Gastrocnemius medialis (tissue), 4 donors: ENCODE measurements around the gene GFY. TPM values are rescaled to one million over a fixed set of nuclear protein-coding genes. Genes with fewer than 3 reads are reported as not detected.

Source experiments
- ATAC-seq, 2 donors: fragments of 150-250 bp; one replicate each; pipeline ENCODE4 v1.9.1; 2016
- DNase-seq, 2 donors: peaks; one replicate each; pipeline ENCODE4 v3.0.0-alpha.2; 2019
- H3K27ac ChIP-seq, 4 donors: fragments of 200-600 bp; sonication (generic); 1 replicate in 1 of 4; 2 replicates in 3 of 4; pipeline ENCODE4 v1.5.1; 2016 to 2018; ENCODE audit warnings: mild to moderate bottlenecking in 2 of 4, moderate library complexity in 1 of 4
- H3K27me3 ChIP-seq, 3 donors: fragments of 200-600 bp; sonication (generic) in 2 of 3; 1 replicate in 1 of 3; 2 replicates in 2 of 3; pipeline versions ENCODE4 v1.5.1 to v1.6.0; 2016 to 2019; ENCODE audit warnings: mild to moderate bottlenecking in 1 of 3, moderate library complexity in 1 of 3
- H3K36me3 ChIP-seq, 2 donors: fragments of 200-600 bp; sonication (generic) in 1 of 2; one replicate each; pipeline ENCODE4 v1.5.1; 2017 to 2018
- H3K4me1 ChIP-seq, 2 donors: fragments of 200-600 bp; sonication (generic) in 1 of 2; one replicate each; pipeline ENCODE4 v1.5.1; 2016 to 2017; ENCODE audit warnings: mild to moderate bottlenecking in 2 of 2
- H3K4me3 ChIP-seq, 4 donors: fragments of 200-600 bp; sonication (generic) in 3 of 4; 1 replicate in 1 of 4; 2 replicates in 3 of 4; pipeline ENCODE4 v1.5.1; 2016 to 2019; ENCODE audit warnings: mild to moderate bottlenecking in 2 of 4
- H3K9me3 ChIP-seq, 3 donors: fragments of 200-600 bp; sonication (generic) in 2 of 3; 1 replicate in 1 of 3; 2 replicates in 2 of 3; pipeline ENCODE4 v1.5.1; 2016 to 2019
- CTCF ChIP-seq, 5 experiments: fragments of 450-650 bp in 3 of 5; fragments of 200-600 bp in 2 of 5; sonication (generic) in 2 of 5; IDR thresholded peaks in 4 of 5; conservative IDR thresholded peaks in 1 of 5; 1 replicate in 4 of 5; 2 replicates in 1 of 5; pipeline ENCODE4 v1.5.1; 2016 to 2019; ENCODE audit warnings: antibody characterized with exemption in 5 of 5, mild to moderate bottlenecking in 3 of 5, moderate library complexity in 3 of 5
- POLR2A ChIP-seq, 2 donors: fragments of 450-650 bp; IDR thresholded peaks; one replicate each; pipeline ENCODE4 v1.6.1; 2017; ENCODE audit warnings: antibody characterized with exemption in 2 of 2, mild to moderate bottlenecking in 2 of 2, moderate library complexity in 2 of 2
- in situ Hi-C, 4 donors: fragments of 200-750 bp; cut with MboI; loops; one replicate each; pipeline versions ENCODE4 v1.15.0 to v1.8.0; 2017; ENCODE audit warnings: low sequenced_read_pairs in 4 of 4
- intact Hi-C: fragments of 100-400 bp; cut with DNase I; formaldehyde crosslinking; loops from one replicate; pipeline ENCODE4 v1.15.1; 2023; ENCODE audit warnings: low total_unique reads
- total RNA-seq, 4 donors: library from RNA; depleted of rRNA; stranded (reverse); fragments of >200 nt; gene quantifications; one replicate each; pipeline versions ENCODE4 v1.1.0 to v1.2.3, GENCODE V29; 2016

GFY gene
- total RNA-seq, 4 donors from 2014 or later = not detected

GRCh38 chr19:49427339-49427738 lies 2.2 kb downstream of the GFY start:
- intact Hi-C loops = no loop called here
- in situ Hi-C loops = no loop called here
- Histone ChIP-seq H3K27ac (no peak overlapping the region), H3K36me3 (no peaks in the 10 kb centered on the region), H3K4me1 (peaks cover 12 to 21% of the 10 kb centered on the region in 2 donors), H3K27me3 (peaks cover 93 to 97% (median 93%) of the 10 kb centered on the region in 3 donors), H3K9me3 (no peaks in the 10 kb centered on the region), H3K4me3 (no peak overlapping the region)
- no peak for DNase-seq
- no peak for ATAC-seq
- TF ChIP-seq POLR2A (IDR thresholded peaks at IDR 0.05) = no peak
- no peak for TF ChIP-seq CTCF (IDR thresholded peaks at IDR 0.05 in 4 of 5, conservative IDR thresholded peaks at IDR 0.05 in 1 of 5)

- H3K27me3 ChIP-seq = peaks cover 93 to 96% (median 94%) of the 10 kb centered on the region in 3 donors
- H3K4me1 ChIP-seq = peaks cover 6 to 16% of the 10 kb centered on the region in 2 donors
- in situ Hi-C loops = no loop called here
- TF ChIP-seq CTCF (IDR thresholded peaks at IDR 0.05 in 4 of 5, conservative IDR thresholded peaks at IDR 0.05 in 1 of 5) = no peak
- no peak for TF ChIP-seq POLR2A (IDR thresholded peaks at IDR 0.05)
- H3K4me3 ChIP-seq = no peak overlapping the region
- no peak overlapping the region for H3K27ac ChIP-seq
- no peak for ATAC-seq
- intact Hi-C loops = no loop called here
- no peaks in the 10 kb centered on the region for H3K9me3 ChIP-seq
- no peaks in the 10 kb centered on the region for H3K36me3 ChIP-seq
- no peak for DNase-seq
Measured at GRCh38 chr19:49427855-49428546, 2.8 kb downstream of the GFY start.

- TF ChIP-seq CTCF (IDR thresholded peaks at IDR 0.05 in 4 of 5, conservative IDR thresholded peaks at IDR 0.05 in 1 of 5) (no peak), POLR2A (IDR thresholded peaks at IDR 0.05) (no peak)
- ATAC-seq (no peak), DNase-seq (no peak)
- Histone ChIP-seq H3K9me3 (no peaks in the 10 kb centered on the region), H3K4me3 (no peak overlapping the region), H3K4me1 (peaks cover 0 to 8% of the 10 kb centered on the region in 2 donors), H3K27ac (no peak overlapping the region), H3K27me3 (peaks cover 93 to 96% (median 94%) of the 10 kb centered on the region in 3 donors), H3K36me3 (no peaks in the 10 kb centered on the region)
- intact Hi-C loops (no loop called here), in situ Hi-C loops (no loop called here)
Measured at GRCh38 chr19:49428547-49429451, 3.6 kb downstream of the GFY start.

- in situ Hi-C loops = no loop called here
- H3K27ac ChIP-seq = no peak overlapping the region
- intact Hi-C loops = no loop called here
- H3K4me3 ChIP-seq = no peak overlapping the region
- DNase-seq (no peak), ATAC-seq (no peak)
- no peaks in the 10 kb centered on the region for H3K36me3 ChIP-seq
- TF ChIP-seq POLR2A (IDR thresholded peaks at IDR 0.05) (no peak), CTCF (IDR thresholded peaks at IDR 0.05 in 4 of 5, conservative IDR thresholded peaks at IDR 0.05 in 1 of 5) (no peak)
- no peaks in the 10 kb centered on the region for H3K9me3 ChIP-seq
- peaks cover 93 to 94% (median 93%) of the 10 kb centered on the region in 3 donors for H3K27me3 ChIP-seq
- peaks cover 0 to 8% of the 10 kb centered on the region in 2 donors for H3K4me1 ChIP-seq
Measured at GRCh38 chr19:49430172-49430677, 5.0 kb downstream of the GFY start.
